GM23338 (cell line): Measurements from ENCODE around the gene URAD. TPM values are rescaled to one million over a fixed set of nuclear protein-coding genes. Genes with fewer than 3 reads are reported as not detected.

Source experiments
- ATAC-seq: fragments of 200-7000 bp; cut with Tn5 transposase; 3 replicates; pipeline ENCODE4 v1.9.1; 2020
- DNase-seq: peaks from one replicate; pipeline ENCODE4 v3.0.0-alpha.2; 2015; ENCODE audit warnings: low spot score
- H2AFZ ChIP-seq: fragments of 200-600 bp; sonication (generic); 2 replicates; pipeline ENCODE4 v1.8.0; 2016; ENCODE audit warnings: antibody characterized with exemption, mild to moderate bottlenecking, moderate library complexity
- H3F3A ChIP-seq: fragments of 200-600 bp; sonication (generic); replicated peaks from 2 replicates; pipeline ENCODE4 v1.8.0; 2017; ENCODE audit warnings: antibody characterized with exemption, mixed run types, low read depth
- H3K27ac ChIP-seq: fragments of 200-600 bp; sonication (generic); 2 replicates; pipeline ENCODE4 v1.6.1; 2016; ENCODE audit warnings: low read depth
- H3K27me3 ChIP-seq: fragments of 200-600 bp; sonication (generic); 2 replicates; pipeline ENCODE4 v1.8.0; 2016; ENCODE audit warnings: mild to moderate bottlenecking, mixed run types, moderate library complexity; ENCODE audit not compliant: insufficient read depth
- H3K36me3 ChIP-seq: fragments of 200-600 bp; sonication (generic); 2 replicates; pipeline ENCODE4 v1.8.0; 2016; ENCODE audit warnings: mild to moderate bottlenecking; ENCODE audit not compliant: insufficient read depth
- H3K4me1 ChIP-seq: fragments of 200-600 bp; sonication (generic); 2 replicates; pipeline ENCODE4 v1.8.0; 2016; ENCODE audit warnings: mild to moderate bottlenecking, moderate library complexity; ENCODE audit not compliant: insufficient read depth
- H3K4me2 ChIP-seq: fragments of 200-600 bp; sonication (generic); 2 replicates; pipeline ENCODE4 v1.7.1; 2017; ENCODE audit warnings: mixed run types
- H3K4me3 ChIP-seq: fragments of 200-600 bp; sonication (generic); 2 replicates; pipeline ENCODE4 v1.6.1; 2016; ENCODE audit warnings: mixed run types
- H3K79me2 ChIP-seq: fragments of 200-600 bp; sonication (generic); replicated peaks from 2 replicates; pipeline ENCODE4 v1.8.0; 2017; ENCODE audit warnings: mild to moderate bottlenecking; ENCODE audit not compliant: insufficient read depth
- H3K9me2 ChIP-seq: fragments of 200-600 bp; sonication (generic); 2 replicates; pipeline ENCODE4 v1.8.0; 2017; ENCODE audit not compliant: insufficient read depth
- H4K20me1 ChIP-seq: fragments of 200-600 bp; sonication (generic); replicated peaks from 2 replicates; pipeline ENCODE4 v1.8.0; 2017; ENCODE audit warnings: mild to moderate bottlenecking; ENCODE audit not compliant: insufficient read depth
- H3K27ac Mint-ChIP-seq: 2 replicates; pipeline ENCODE4 v1.8.0; 2020; ENCODE audit warnings: inconsistent platforms, mild to moderate bottlenecking, moderate library complexity, mixed read lengths
- H3K27me3 Mint-ChIP-seq: 3 replicates; pipeline ENCODE4 v1.8.0; 2022; ENCODE audit warnings: low read depth, mild to moderate bottlenecking, moderate library complexity, mixed read lengths, inconsistent platforms; ENCODE audit not compliant: insufficient read depth, poor library complexity
- H3K36me3 Mint-ChIP-seq: 3 replicates; pipeline ENCODE4 v1.8.0; 2021; ENCODE audit warnings: low read depth, mild to moderate bottlenecking, inconsistent platforms, moderate library complexity, mixed read lengths
- H3K4me1 Mint-ChIP-seq: 3 replicates; pipeline ENCODE4 v1.8.0; 2020; ENCODE audit warnings: mild to moderate bottlenecking, inconsistent platforms, mixed read lengths
- H3K4me3 Mint-ChIP-seq: 3 replicates; pipeline ENCODE4 v1.8.0; 2021; ENCODE audit warnings: moderate library complexity, mild to moderate bottlenecking, inconsistent platforms, mixed read lengths
- H3K9me3 Mint-ChIP-seq: 3 replicates; pipeline ENCODE4 v1.8.0; 2020; ENCODE audit warnings: moderate library complexity, mild to moderate bottlenecking, inconsistent platforms, mixed read lengths
- CREB1 ChIP-seq: fragments of 250-450 bp; sonication (Bioruptor Pico); IDR thresholded peaks from 2 replicates; pipeline ENCODE4 v1.5.0; 2020; ENCODE audit warnings: low read depth, mild to moderate bottlenecking, moderate library complexity
- EZH2 ChIP-seq: fragments of 200-600 bp; sonication (generic); IDR thresholded peaks from one replicate; pipeline ENCODE4 v1.8.0; 2017; ENCODE audit warnings: antibody characterized with exemption, mild to moderate bottlenecking, low read depth; ENCODE audit not compliant: unreplicated experiment
- EZH2phosphoT487 ChIP-seq: fragments of 200-600 bp; sonication (generic); IDR thresholded peaks from one replicate; pipeline ENCODE4 v1.8.1; 2018; ENCODE audit warnings: antibody characterized with exemption; ENCODE audit not compliant: unreplicated experiment
- NANOG ChIP-seq: IDR thresholded peaks from 2 replicates; pipeline ENCODE4 v1.6.1; 2016; ENCODE audit warnings: antibody characterized with exemption, borderline replicate concordance
- polyA plus RNA-seq: library from polyadenylated mRNA; unstranded; fragments of >200 nt; fragmentation: Nextera tagmentation; extraction: Ambion mirVana; gene quantifications from 2 replicates; pipeline ENCODE4 v1.2.1, GENCODE V29; 2016
- total RNA-seq: library from RNA; depleted of rRNA; stranded (reverse); fragments of >200 nt; shearing (Covaris generic); gene quantifications from 2 replicates; pipeline ENCODE4 v1.2.3, GENCODE V29; 2014
- TF ChIP-seq, protein P1 (sequence below): IDR thresholded peaks from one replicate; pipeline ENCODE4 v1.6.1; 2018; ENCODE audit warnings: antibody characterized with exemption; ENCODE audit not compliant: unreplicated experiment
- TF ChIP-seq, protein P2 (sequence below): fragments of 250-450 bp; sonication (Bioruptor Pico); IDR thresholded peaks from 2 replicates; pipeline ENCODE4 v1.5.0; 2020; ENCODE audit warnings: mild to moderate bottlenecking, moderate library complexity

URAD gene
- total and polyA plus RNA-seq, 2 experiments from 2014 or later: not detected

DNA sequence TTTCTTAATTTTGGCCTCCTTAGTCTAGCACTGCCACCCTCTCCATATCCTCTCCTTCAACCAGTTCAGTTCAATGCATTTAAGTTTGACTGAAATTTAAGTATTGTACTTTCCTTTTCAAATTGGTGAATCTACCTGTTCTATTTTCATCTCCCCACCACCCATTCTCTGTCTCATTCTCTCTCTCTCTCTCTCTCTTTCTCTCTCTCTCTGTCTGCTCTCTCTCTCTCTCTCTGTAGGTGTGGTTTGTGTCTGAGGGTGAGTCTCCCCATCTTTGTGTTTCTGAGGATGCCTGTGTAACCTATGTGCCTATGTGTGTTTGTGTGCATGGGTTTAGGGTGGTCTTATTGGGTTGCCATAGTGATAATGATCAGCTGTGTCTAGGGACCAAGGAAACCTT is 58.6 kb downstream of the URAD start:
- Histone ChIP-seq H3K79me2 (no peaks in the 10 kb centered on the region), H3K9me2 (no peaks in the 10 kb centered on the region), H3K4me2 (no peak overlapping the region), H3K27ac (no peak overlapping the region), H3K27me3 (peaks cover 97% of the 10 kb centered on the region), H3K4me3 (no peak overlapping the region), H2AFZ (no peak overlapping the region), H3K4me1 (peaks cover 21% of the 10 kb centered on the region), H3K36me3 (no peaks in the 10 kb centered on the region), H4K20me1 (peaks cover 51% of the 10 kb centered on the region), H3F3A (peaks cover 17% of the 10 kb centered on the region)
- TF ChIP-seq EZH2: peak; percentile 76
- TF ChIP-seq, protein P1, sequence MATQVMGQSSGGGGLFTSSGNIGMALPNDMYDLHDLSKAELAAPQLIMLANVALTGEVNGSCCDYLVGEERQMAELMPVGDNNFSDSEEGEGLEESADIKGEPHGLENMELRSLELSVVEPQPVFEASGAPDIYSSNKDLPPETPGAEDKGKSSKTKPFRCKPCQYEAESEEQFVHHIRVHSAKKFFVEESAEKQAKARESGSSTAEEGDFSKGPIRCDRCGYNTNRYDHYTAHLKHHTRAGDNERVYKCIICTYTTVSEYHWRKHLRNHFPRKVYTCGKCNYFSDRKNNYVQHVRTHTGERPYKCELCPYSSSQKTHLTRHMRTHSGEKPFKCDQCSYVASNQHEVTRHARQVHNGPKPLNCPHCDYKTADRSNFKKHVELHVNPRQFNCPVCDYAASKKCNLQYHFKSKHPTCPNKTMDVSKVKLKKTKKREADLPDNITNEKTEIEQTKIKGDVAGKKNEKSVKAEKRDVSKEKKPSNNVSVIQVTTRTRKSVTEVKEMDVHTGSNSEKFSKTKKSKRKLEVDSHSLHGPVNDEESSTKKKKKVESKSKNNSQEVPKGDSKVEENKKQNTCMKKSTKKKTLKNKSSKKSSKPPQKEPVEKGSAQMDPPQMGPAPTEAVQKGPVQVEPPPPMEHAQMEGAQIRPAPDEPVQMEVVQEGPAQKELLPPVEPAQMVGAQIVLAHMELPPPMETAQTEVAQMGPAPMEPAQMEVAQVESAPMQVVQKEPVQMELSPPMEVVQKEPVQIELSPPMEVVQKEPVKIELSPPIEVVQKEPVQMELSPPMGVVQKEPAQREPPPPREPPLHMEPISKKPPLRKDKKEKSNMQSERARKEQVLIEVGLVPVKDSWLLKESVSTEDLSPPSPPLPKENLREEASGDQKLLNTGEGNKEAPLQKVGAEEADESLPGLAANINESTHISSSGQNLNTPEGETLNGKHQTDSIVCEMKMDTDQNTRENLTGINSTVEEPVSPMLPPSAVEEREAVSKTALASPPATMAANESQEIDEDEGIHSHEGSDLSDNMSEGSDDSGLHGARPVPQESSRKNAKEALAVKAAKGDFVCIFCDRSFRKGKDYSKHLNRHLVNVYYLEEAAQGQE: no peak
- ATAC-seq: no peak
- Mint-ChIP-seq H3K4me1 (peaks cover 24% of the 10 kb centered on the region), H3K36me3 (no peaks in the 10 kb centered on the region), H3K27me3 (peaks cover 80% of the 10 kb centered on the region), H3K9me3 (peaks cover 6% of the 10 kb centered on the region; the same call in 1 of the 3 replicates), H3K4me3 (no peak overlapping the region), H3K27ac (no peak overlapping the region)
- no peak for DNase-seq

DNA sequence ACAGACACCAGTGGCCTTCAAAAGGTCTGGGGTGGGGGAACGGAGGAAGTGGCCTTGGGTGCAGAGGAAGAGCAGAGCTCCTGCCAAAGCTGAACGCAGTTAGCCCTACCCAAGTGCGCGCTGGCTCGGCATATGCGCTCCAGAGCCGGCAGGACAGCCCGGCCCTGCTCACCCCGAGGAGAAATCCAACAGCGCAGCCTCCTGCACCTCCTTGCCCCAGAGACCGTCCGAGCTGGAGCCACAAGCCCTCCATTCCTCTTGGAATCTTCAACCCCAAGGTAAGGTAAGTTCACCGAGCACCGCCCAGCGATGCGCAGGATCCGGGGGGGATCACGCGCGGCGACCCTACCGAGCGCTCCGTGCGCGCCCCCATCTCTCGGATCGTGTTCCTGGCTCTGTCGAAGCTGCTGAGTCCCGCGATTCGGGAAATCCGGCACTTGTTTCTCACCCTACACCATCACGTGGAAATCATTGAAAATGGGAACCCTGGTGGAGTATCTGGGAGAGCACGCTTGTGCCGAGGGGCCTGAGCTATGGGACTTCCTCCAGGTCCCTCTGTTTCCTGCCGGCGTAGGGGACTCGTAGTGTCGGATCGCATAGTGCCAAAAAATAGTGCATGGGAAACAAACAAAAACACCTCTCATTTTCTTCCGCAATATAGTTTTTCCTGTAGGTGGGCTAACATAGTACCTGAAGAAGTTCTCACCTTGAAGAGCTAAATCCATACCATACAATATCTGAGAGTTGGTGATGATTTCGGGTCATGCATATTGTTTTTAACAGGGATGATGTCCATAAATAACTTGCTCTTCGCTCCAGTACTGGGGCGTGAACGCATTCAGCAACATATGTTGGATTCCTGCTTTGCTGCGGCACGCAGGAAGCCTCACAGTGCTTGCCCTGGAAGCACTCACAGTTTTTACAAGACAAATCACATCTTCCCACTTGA is 59.4 kb downstream of the URAD start:
- no peak for TF ChIP-seq CREB1
- TF ChIP-seq, protein P2, sequence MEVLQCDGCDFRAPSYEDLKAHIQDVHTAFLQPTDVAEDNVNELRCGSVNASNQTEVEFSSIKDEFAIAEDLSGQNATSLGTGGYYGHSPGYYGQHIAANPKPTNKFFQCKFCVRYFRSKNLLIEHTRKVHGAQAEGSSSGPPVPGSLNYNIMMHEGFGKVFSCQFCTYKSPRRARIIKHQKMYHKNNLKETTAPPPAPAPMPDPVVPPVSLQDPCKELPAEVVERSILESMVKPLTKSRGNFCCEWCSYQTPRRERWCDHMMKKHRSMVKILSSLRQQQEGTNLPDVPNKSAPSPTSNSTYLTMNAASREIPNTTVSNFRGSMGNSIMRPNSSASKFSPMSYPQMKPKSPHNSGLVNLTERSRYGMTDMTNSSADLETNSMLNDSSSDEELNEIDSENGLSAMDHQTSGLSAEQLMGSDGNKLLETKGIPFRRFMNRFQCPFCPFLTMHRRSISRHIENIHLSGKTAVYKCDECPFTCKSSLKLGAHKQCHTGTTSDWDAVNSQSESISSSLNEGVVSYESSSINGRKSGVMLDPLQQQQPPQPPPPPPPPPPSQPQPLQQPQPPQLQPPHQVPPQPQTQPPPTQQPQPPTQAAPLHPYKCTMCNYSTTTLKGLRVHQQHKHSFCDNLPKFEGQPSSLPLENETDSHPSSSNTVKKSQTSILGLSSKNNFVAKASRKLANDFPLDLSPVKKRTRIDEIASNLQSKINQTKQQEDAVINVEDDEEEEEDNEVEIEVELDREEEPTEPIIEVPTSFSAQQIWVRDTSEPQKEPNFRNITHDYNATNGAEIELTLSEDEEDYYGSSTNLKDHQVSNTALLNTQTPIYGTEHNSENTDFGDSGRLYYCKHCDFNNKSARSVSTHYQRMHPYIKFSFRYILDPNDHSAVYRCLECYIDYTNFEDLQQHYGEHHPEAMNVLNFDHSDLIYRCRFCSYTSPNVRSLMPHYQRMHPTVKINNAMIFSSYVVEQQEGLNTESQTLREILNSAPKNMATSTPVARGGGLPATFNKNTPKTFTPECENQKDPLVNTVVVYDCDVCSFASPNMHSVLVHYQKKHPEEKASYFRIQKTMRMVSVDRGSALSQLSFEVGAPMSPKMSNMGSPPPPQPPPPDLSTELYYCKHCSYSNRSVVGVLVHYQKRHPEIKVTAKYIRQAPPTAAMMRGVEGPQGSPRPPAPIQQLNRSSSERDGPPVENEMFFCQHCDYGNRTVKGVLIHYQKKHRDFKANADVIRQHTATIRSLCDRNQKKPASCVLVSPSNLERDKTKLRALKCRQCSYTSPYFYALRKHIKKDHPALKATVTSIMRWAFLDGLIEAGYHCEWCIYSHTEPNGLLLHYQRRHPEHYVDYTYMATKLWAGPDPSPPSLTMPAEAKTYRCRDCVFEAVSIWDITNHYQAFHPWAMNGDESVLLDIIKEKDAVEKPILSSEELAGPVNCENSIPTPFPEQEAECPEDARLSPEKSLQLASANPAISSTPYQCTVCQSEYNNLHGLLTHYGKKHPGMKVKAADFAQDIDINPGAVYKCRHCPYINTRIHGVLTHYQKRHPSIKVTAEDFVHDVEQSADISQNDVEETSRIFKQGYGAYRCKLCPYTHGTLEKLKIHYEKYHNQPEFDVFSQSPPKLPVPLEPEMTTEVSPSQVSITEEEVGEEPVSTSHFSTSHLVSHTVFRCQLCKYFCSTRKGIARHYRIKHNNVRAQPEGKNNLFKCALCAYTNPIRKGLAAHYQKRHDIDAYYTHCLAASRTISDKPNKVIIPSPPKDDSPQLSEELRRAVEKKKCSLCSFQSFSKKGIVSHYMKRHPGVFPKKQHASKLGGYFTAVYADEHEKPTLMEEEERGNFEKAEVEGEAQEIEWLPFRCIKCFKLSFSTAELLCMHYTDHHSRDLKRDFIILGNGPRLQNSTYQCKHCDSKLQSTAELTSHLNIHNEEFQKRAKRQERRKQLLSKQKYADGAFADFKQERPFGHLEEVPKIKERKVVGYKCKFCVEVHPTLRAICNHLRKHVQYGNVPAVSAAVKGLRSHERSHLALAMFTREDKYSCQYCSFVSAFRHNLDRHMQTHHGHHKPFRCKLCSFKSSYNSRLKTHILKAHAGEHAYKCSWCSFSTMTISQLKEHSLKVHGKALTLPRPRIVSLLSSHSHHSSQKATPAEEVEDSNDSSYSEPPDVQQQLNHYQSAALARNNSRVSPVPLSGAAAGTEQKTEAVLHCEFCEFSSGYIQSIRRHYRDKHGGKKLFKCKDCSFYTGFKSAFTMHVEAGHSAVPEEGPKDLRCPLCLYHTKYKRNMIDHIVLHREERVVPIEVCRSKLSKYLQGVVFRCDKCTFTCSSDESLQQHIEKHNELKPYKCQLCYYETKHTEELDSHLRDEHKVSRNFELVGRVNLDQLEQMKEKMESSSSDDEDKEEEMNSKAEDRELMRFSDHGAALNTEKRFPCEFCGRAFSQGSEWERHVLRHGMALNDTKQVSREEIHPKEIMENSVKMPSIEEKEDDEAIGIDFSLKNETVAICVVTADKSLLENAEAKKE: no peak
- peak; percentile 86 for TF ChIP-seq EZH2phosphoT487
- TF ChIP-seq EZH2: peak; percentile 98
- no peak for TF ChIP-seq NANOG
- H3K36me3 ChIP-seq: no peaks in the 10 kb centered on the region
- H2AFZ ChIP-seq: no peak overlapping the region; the same call in 1 of the 2 replicates
- no peak overlapping the region for H3K27ac Mint-ChIP-seq
- peak overlapping the region; percentile 36; the same call in 2 of the 3 replicates for H3K4me3 Mint-ChIP-seq
- peaks cover 19% of the 10 kb centered on the region for H3F3A ChIP-seq
- H4K20me1 ChIP-seq: peaks cover 52% of the 10 kb centered on the region
- no peak overlapping the region for H3K27ac ChIP-seq
- peaks cover 6% of the 10 kb centered on the region; the same call in 1 of the 3 replicates for H3K9me3 Mint-ChIP-seq
- H3K27me3 Mint-ChIP-seq: peaks cover 86% of the 10 kb centered on the region
- peaks cover 100% of the 10 kb centered on the region for H3K27me3 ChIP-seq
- peaks cover 21% of the 10 kb centered on the region for H3K4me1 ChIP-seq
- H3K36me3 Mint-ChIP-seq: no peaks in the 10 kb centered on the region; the same call in 2 of the 3 replicates
- H3K4me1 Mint-ChIP-seq: peaks cover 26% of the 10 kb centered on the region
- H3K9me2 ChIP-seq: no peaks in the 10 kb centered on the region
- DNase-seq: peak; percentile 59
- peak overlapping the region; percentile 66 for H3K4me2 ChIP-seq
- ATAC-seq: peak; percentile 54
- no peaks in the 10 kb centered on the region for H3K79me2 ChIP-seq
- peak overlapping the region; percentile 38 for H3K4me3 ChIP-seq
